IMR-90 (cell line): ENCODE results near the gene INO80E.

Experiments used
- BHLHE40 ChIP-seq: fragments of 150-350 bp; IDR thresholded peaks from 2 replicates; pipeline ENCODE4 v1.6.1; 2016; ENCODE audit warnings: mild to moderate bottlenecking, low read depth, low read length
- CEBPB ChIP-seq: IDR thresholded peaks from 2 replicates; pipeline ENCODE4 v1.6.1; 2012; ENCODE audit warnings: low read depth, low read length, improper control_type of control experiment
- ELK1 ChIP-seq: fragments of 150-350 bp; IDR thresholded peaks from 2 replicates; pipeline ENCODE4 v1.6.1; 2016; ENCODE audit warnings: low read depth, mild to moderate bottlenecking, low read length, moderate library complexity, borderline replicate concordance
- POLR2A ChIP-seq: IDR thresholded peaks from 2 replicates; pipeline ENCODE4 v1.6.1; 2012; ENCODE audit warnings: mild to moderate bottlenecking, low read depth, low read length
- RCOR1 ChIP-seq: IDR thresholded peaks from 2 replicates; pipeline ENCODE4 v1.6.1; 2012; ENCODE audit warnings: mild to moderate bottlenecking, low read length, improper control_type of control experiment; ENCODE audit not compliant: insufficient replicate concordance
- RFX5 ChIP-seq: IDR thresholded peaks from 2 replicates; pipeline ENCODE4 v1.8.0; 2012; ENCODE audit warnings: low read depth, mild to moderate bottlenecking, low read length, moderate library complexity
- TF ChIP-seq, protein P1 (sequence below): conservative IDR thresholded peaks from 2 replicates; pipeline ENCODE4 v1.5.1; 2012; ENCODE audit warnings: mild to moderate bottlenecking, low read depth, low read length, improper control_type of control experiment
- TF ChIP-seq, protein P2 (sequence below): fragments of 150-350 bp; IDR thresholded peaks from 2 replicates; pipeline ENCODE4 v1.6.1; 2017; ENCODE audit warnings: mild to moderate bottlenecking, antibody characterized with exemption, low read length, low read depth

GRCh38 chr16:30028438-30029076, 32.5 kb downstream of the INO80E start:
- no peak for TF ChIP-seq BHLHE40
- no peak for TF ChIP-seq RFX5
- no peak for TF ChIP-seq RCOR1
- TF ChIP-seq, protein P1, sequence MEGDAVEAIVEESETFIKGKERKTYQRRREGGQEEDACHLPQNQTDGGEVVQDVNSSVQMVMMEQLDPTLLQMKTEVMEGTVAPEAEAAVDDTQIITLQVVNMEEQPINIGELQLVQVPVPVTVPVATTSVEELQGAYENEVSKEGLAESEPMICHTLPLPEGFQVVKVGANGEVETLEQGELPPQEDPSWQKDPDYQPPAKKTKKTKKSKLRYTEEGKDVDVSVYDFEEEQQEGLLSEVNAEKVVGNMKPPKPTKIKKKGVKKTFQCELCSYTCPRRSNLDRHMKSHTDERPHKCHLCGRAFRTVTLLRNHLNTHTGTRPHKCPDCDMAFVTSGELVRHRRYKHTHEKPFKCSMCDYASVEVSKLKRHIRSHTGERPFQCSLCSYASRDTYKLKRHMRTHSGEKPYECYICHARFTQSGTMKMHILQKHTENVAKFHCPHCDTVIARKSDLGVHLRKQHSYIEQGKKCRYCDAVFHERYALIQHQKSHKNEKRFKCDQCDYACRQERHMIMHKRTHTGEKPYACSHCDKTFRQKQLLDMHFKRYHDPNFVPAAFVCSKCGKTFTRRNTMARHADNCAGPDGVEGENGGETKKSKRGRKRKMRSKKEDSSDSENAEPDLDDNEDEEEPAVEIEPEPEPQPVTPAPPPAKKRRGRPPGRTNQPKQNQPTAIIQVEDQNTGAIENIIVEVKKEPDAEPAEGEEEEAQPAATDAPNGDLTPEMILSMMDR = no peak
- TF ChIP-seq CEBPB = no peak
- TF ChIP-seq, protein P2, sequence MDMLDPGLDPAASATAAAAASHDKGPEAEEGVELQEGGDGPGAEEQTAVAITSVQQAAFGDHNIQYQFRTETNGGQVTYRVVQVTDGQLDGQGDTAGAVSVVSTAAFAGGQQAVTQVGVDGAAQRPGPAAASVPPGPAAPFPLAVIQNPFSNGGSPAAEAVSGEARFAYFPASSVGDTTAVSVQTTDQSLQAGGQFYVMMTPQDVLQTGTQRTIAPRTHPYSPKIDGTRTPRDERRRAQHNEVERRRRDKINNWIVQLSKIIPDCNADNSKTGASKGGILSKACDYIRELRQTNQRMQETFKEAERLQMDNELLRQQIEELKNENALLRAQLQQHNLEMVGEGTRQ = no peak
- TF ChIP-seq ELK1 = no peak
- TF ChIP-seq POLR2A = no peak
